ENCODE measurements around the gene CEP78.
A peak's percentile ranks its signal among the peaks of the same experiment; 100 is the strongest.

The CEP78 gene

DNA sequence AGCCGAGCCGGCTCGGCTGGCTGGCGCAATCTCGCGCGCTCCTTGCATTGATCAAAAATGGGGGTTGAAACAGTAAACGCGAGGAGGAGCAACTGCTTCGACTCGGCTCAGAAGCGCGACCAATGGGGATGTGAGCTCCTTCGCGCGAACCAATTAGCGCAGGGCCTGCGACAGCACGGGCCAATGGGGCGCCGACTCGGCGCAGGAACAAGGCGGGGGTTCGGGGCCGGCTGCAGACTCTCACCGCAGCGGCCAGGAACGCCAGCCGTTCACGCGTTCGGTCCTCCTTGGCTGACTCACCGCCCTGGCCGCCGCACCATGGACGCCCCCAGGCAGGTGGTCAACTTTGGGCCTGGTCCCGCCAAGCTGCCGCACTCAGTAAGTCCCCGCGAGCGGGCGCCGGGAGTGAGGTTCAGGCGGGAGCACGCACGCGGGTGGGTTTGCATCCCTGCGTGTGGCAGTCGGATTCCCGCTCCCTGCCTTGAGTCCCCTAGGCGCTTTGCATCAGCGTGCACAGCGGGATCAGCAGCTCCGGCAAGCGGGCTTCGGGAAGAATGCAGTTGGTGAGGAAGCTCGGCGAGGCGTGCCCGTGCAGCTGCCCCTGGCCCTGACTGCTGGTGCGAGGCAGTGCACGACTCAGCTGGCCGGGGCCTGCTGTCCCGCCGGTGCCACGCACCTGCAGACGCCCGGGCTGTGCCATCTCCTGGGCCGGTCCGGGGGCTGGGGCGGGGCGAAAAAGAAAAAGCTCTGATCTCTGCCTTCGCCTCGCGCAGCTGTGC, 61.2 kb downstream of the CEP78 start, which contains the start of gene PSAT1 (continued):
- peak; percentile 88 for TF ChIP-seq ZBTB17 (tag by site-specific recombination; IDR thresholded peaks at IDR 0.05)
- no peak for TF ChIP-seq HOXC10 (CRISPR knock-in tag; IDR thresholded peaks at IDR 0.05)
- 0 out of 2 replicates have a peak, but pooled peaks have one; percentile 25 for TF ChIP-seq ZNF121 (tag by site-specific recombination; IDR thresholded peaks at IDR 0.05)
- TF ChIP-seq KLF9 (tag by site-specific recombination; IDR thresholded peaks at IDR 0.05; ENCODE audit: low read depth) = peak; percentile 51; the same call in 1 of the 2 replicates
- TF ChIP-seq ZNF112 (tag by site-specific recombination; IDR thresholded peaks at IDR 0.05) = no peak
- TF ChIP-seq PRDM1 (tag by site-specific recombination; IDR thresholded peaks at IDR 0.05) = no peak
- TF ChIP-seq ZNF660 (tag by site-specific recombination; IDR thresholded peaks at IDR 0.05) = peak; percentile 21
- TF ChIP-seq, protein P1, sequence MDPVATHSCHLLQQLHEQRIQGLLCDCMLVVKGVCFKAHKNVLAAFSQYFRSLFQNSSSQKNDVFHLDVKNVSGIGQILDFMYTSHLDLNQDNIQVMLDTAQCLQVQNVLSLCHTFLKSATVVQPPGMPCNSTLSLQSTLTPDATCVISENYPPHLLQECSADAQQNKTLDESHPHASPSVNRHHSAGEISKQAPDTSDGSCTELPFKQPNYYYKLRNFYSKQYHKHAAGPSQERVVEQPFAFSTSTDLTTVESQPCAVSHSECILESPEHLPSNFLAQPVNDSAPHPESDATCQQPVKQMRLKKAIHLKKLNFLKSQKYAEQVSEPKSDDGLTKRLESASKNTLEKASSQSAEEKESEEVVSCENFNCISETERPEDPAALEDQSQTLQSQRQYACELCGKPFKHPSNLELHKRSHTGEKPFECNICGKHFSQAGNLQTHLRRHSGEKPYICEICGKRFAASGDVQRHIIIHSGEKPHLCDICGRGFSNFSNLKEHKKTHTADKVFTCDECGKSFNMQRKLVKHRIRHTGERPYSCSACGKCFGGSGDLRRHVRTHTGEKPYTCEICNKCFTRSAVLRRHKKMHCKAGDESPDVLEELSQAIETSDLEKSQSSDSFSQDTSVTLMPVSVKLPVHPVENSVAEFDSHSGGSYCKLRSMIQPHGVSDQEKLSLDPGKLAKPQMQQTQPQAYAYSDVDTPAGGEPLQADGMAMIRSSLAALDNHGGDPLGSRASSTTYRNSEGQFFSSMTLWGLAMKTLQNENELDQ (tag by site-specific recombination; IDR thresholded peaks at IDR 0.05; ENCODE audit: low read depth) = no peak
- TF ChIP-seq, protein P2, sequence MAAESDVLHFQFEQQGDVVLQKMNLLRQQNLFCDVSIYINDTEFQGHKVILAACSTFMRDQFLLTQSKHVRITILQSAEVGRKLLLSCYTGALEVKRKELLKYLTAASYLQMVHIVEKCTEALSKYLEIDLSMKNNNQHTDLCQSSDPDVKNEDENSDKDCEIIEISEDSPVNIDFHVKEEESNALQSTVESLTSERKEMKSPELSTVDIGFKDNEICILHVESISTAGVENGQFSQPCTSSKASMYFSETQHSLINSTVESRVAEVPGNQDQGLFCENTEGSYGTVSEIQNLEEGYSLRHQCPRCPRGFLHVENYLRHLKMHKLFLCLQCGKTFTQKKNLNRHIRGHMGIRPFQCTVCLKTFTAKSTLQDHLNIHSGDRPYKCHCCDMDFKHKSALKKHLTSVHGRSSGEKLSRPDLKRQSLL (tag by site-specific recombination; IDR thresholded peaks at IDR 0.05) = no peak
- TF ChIP-seq ZNF157 (tag by site-specific recombination; IDR thresholded peaks at IDR 0.05) = no peak
- TF ChIP-seq ZNF366 (tag by site-specific recombination; conservative IDR thresholded peaks at IDR 0.05) = peak; percentile 90
- no peak for TF ChIP-seq ZFP69B (tag by site-specific recombination; IDR thresholded peaks at IDR 0.05)
- TF ChIP-seq, protein P3, sequence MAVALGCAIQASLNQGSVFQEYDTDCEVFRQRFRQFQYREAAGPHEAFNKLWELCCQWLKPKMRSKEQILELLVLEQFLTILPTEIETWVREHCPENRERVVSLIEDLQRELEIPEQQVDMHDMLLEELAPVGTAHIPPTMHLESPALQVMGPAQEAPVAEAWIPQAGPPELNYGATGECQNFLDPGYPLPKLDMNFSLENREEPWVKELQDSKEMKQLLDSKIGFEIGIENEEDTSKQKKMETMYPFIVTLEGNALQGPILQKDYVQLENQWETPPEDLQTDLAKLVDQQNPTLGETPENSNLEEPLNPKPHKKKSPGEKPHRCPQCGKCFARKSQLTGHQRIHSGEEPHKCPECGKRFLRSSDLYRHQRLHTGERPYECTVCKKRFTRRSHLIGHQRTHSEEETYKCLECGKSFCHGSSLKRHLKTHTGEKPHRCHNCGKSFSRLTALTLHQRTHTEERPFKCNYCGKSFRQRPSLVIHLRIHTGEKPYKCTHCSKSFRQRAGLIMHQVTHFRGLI (tag by site-specific recombination; IDR thresholded peaks at IDR 0.05) = no peak
- TF ChIP-seq, protein P4, sequence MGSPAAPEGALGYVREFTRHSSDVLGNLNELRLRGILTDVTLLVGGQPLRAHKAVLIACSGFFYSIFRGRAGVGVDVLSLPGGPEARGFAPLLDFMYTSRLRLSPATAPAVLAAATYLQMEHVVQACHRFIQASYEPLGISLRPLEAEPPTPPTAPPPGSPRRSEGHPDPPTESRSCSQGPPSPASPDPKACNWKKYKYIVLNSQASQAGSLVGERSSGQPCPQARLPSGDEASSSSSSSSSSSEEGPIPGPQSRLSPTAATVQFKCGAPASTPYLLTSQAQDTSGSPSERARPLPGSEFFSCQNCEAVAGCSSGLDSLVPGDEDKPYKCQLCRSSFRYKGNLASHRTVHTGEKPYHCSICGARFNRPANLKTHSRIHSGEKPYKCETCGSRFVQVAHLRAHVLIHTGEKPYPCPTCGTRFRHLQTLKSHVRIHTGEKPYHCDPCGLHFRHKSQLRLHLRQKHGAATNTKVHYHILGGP (tag by site-specific recombination; IDR thresholded peaks at IDR 0.05) = no peak
- TF ChIP-seq, protein P5, sequence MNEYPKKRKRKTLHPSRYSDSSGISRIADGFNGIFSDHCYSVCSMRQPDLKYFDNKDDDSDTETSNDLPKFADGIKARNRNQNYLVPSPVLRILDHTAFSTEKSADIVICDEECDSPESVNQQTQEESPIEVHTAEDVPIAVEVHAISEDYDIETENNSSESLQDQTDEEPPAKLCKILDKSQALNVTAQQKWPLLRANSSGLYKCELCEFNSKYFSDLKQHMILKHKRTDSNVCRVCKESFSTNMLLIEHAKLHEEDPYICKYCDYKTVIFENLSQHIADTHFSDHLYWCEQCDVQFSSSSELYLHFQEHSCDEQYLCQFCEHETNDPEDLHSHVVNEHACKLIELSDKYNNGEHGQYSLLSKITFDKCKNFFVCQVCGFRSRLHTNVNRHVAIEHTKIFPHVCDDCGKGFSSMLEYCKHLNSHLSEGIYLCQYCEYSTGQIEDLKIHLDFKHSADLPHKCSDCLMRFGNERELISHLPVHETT (tag by site-specific recombination; IDR thresholded peaks at IDR 0.05) = no peak
- no peak for TF ChIP-seq ZNF169 (tag by site-specific recombination; IDR thresholded peaks at IDR 0.05)
- no peak for TF ChIP-seq ZNF239 (tag by site-specific recombination; IDR thresholded peaks at IDR 0.05)
- no peak for TF ChIP-seq ZFHX2 (tag by site-specific recombination; conservative IDR thresholded peaks at IDR 0.05)
- TF ChIP-seq, protein P6, sequence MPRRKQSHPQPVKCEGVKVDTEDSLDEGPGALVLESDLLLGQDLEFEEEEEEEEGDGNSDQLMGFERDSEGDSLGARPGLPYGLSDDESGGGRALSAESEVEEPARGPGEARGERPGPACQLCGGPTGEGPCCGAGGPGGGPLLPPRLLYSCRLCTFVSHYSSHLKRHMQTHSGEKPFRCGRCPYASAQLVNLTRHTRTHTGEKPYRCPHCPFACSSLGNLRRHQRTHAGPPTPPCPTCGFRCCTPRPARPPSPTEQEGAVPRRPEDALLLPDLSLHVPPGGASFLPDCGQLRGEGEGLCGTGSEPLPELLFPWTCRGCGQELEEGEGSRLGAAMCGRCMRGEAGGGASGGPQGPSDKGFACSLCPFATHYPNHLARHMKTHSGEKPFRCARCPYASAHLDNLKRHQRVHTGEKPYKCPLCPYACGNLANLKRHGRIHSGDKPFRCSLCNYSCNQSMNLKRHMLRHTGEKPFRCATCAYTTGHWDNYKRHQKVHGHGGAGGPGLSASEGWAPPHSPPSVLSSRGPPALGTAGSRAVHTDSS (tag by site-specific recombination; IDR thresholded peaks at IDR 0.05) = no peak
- TF ChIP-seq, protein P7, sequence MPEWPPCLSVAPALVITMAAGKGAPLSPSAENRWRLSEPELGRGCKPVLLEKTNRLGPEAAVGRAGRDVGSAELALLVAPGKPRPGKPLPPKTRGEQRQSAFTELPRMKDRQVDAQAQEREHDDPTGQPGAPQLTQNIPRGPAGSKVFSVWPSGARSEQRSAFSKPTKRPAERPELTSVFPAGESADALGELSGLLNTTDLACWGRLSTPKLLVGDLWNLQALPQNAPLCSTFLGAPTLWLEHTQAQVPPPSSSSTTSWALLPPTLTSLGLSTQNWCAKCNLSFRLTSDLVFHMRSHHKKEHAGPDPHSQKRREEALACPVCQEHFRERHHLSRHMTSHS (tag by site-specific recombination; IDR thresholded peaks at IDR 0.05) = no peak
- no peak for TF ChIP-seq ZBTB1 (tag by site-specific recombination; IDR thresholded peaks at IDR 0.05)
- TF ChIP-seq ZNF501 (tag by site-specific recombination; IDR thresholded peaks at IDR 0.05) = peak; percentile 84
- TF ChIP-seq ZNF155 (tag by site-specific recombination; IDR thresholded peaks at IDR 0.05) = no peak
- 0 out of 2 replicates have a peak, but pooled peaks have one; percentile 40 for TF ChIP-seq KLF16 (tag by site-specific recombination; IDR thresholded peaks at IDR 0.05)
- peak; percentile 8; the same call in 1 of the 2 replicates for TF ChIP-seq ZSCAN30 (tag by site-specific recombination; IDR thresholded peaks at IDR 0.05)
- TF ChIP-seq ZNF658 (tag by site-specific recombination; IDR thresholded peaks at IDR 0.05) = no peak
- peak; percentile 34; the same call in 1 of the 2 replicates for TF ChIP-seq GLIS1 (tag by site-specific recombination; IDR thresholded peaks at IDR 0.05)
- TF ChIP-seq ZNF548 (tag by site-specific recombination; IDR thresholded peaks at IDR 0.05) = no peak
- no peak for TF ChIP-seq ZNF23 (tag by site-specific recombination; IDR thresholded peaks at IDR 0.05; ENCODE audit: borderline replicate concordance)

Data from HEK293 (cell line).